Right lobe of liver (tissue), 4 donors: ENCODE results near the gene SLMAP.

Experiments
- CTCF ChIP-seq, 4 donors: fragments of 200-600 bp in 3 of 4; fragments of 450-650 bp in 1 of 4; IDR thresholded peaks; one replicate each; pipeline versions ENCODE4 v1.5.1 to v1.8.0; 2016 to 2022; ENCODE audit warnings: antibody characterized with exemption in 4 of 4, mild to moderate bottlenecking in 2 of 4
- POLR2A ChIP-seq: fragments of 450-650 bp; IDR thresholded peaks from one replicate; pipeline ENCODE4 v1.6.1; 2017; ENCODE audit warnings: antibody characterized with exemption, mild to moderate bottlenecking
- donor health status: DM: no; HTN: no; CAD: no.
- donor health status: DM: no; HTN: no; CAD: no.
- donor health status: DM: no; HTN: yes; CAD: no.

DNA sequence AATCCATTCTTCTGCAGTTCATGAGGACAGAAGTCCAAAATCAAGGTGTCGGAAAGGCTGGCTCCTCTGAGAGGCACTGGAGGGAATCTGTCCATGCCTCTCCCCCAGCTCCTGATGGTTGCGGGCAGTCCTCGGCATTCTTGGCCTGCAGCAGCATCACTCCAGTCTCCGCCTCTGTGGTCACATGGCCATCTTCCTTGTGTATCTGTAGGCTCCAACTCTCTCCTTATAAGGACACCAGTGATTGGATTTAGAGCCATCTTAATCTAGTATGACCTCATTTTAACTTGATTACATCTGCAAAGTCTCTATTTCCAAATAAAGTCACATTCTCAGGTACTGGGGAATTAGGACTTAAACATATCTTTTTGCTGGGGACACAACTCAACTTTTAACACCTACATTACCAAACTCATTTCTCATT, 196.1 kb downstream of the SLMAP start:
- no peak for TF ChIP-seq CTCF (IDR thresholded peaks at IDR 0.05)
- no peak for TF ChIP-seq POLR2A
